Thyroid gland (tissue), 4 donors: ENCODE results near the gene GPC1.

Experiments used
- CTCF ChIP-seq, 6 experiments: fragments of 200-600 bp in 3 of 6; fragments of 450-650 bp in 3 of 6; sonication (generic) in 3 of 6; IDR thresholded peaks; one replicate each; pipeline ENCODE4 v1.5.1; 2016 to 2019; ENCODE audit warnings: antibody characterized with exemption in 6 of 6, mild to moderate bottlenecking in 2 of 6, inconsistent platforms in 1 of 6, moderate library complexity in 1 of 6
- POLR2A ChIP-seq, 2 donors: fragments of 450-650 bp; IDR thresholded peaks; one replicate each; pipeline ENCODE4 v1.6.1; 2017; ENCODE audit warnings: antibody characterized with exemption in 2 of 2, mild to moderate bottlenecking in 2 of 2, moderate library complexity in 1 of 2

GRCh38 chr2:240446664-240447175 is 11.3 kb downstream of the GPC1 start:
- TF ChIP-seq POLR2A (IDR thresholded peaks at IDR 0.05) (no peak), CTCF (IDR thresholded peaks at IDR 0.05) (no peak)
